8988T (cell line): ENCODE data around the gene ADAMTSL1.

Source experiments
- DNase-seq: peaks from one replicate; pipeline ENCODE4 v3.0.0; 2011

Gene ADAMTSL1

GRCh38 chr9:18786196-18786595 lies 312.2 kb downstream of the ADAMTSL1 start:
- no peak for DNase-seq

GRCh38 chr9:18786911-18787650 lies 313.1 kb downstream of the ADAMTSL1 start:
- DNase-seq: no peak

DNA sequence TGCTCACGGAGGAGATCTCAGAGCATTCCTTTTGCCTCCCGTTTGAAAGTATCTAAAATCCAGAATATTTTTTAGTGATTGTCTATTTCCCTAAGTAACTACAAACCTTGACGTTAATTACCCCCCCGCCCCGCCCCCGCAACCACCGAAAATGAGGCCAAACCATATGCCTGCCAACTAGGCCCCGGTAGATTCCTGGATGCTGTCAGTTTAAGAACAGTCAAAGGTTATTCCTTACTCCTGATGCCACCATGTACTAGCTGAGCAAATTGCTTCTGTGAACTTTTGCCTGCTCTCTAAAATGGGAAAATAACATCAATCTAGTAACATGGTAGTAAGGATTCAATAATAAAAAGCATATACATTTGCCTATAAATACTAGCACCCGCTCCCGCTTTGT lies 314.3 kb downstream of the ADAMTSL1 start:
- no peak for DNase-seq

GRCh38 chr9:18791074-18791473 lies 317.1 kb downstream of the ADAMTSL1 start:
- DNase-seq: no peak

- DNase-seq: no peak
Observed at GRCh38 chr9:18793122-18793521, 319.2 kb downstream of the ADAMTSL1 start.

GRCh38 chr9:18795947-18796671 lies 322.2 kb downstream of the ADAMTSL1 start:
- DNase-seq: no peak

GRCh38 chr9:18796696-18797270 lies 322.8 kb downstream of the ADAMTSL1 start:
- no peak for DNase-seq

DNA sequence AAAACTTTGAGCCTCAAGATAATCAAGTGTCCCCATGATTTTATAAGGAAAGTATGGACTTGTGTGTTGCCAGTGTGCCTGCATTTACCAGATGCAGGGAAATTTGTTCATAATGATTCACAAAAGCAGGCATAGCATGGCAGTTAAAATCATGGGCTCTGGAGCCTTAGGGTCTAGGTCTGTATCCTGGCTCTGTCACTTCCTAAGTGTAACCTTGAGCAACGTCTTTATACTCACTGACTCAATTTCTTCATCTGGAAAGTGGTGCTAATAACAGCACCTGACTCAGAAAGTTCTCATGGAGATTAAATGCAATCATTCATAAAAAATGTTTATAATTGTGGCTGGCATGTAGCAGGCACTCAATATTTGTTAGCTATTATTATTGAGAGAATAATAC lies 324.2 kb downstream of the ADAMTSL1 start:
- DNase-seq: no peak

DNA sequence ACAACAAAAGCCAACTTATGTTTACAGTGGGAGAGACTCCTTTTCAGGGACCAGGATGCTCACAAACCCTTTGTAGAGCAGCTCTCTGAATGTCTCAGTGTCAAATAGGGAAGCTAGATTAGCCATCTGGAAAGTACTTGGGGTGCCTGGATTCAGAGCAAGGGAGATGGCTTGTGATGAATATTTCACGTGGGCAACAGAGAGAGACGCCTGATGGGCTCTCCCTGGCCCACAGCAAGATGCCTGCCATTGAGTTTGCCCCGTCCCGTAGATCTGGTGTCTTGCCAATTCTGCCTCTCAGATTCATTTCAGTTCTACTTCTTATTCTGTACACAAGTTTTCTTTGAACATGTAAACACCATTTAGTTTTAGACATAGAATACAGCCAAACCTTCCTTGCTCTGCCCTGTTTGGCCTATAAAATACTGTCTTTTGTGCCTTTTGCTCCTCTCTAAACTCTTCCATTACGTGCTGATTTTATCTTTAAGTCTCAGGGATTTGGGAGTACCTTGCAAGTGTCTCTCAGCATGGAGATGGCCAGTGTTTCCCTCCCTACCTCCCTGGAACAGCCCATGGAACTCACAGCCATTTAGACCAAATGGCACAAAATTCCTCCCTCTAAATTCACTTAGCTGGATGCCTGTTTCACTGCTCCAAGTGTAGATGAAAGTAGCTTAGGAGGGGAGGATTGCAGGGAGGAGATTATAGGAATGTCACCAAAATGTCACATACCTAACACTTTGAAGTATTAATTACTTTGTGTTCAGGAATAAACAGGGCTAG lies 324.7 kb downstream of the ADAMTSL1 start:
- no peak for DNase-seq

DNA sequence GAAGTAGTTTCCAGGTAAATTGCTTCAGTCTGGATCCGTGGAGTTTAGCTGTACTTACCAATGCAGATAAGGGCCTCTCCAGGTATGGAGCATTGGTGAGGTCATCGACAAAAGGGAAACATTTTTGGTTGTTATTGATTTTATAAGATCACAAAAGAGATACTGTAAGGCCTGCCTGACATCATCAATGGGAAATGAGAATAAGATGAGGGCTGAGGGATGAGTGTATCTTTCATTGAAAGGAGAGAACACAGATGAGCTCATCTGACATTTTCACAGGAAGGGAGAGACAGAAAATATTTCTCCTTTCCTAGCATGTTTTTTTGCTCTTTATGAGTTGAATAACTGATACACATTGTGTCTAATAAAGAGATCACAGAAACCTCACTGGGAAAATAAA lies 325.5 kb downstream of the ADAMTSL1 start:
- DNase-seq: no peak

- DNase-seq: no peak
Observed at GRCh38 chr9:18800579-18800978, 326.6 kb downstream of the ADAMTSL1 start.

- DNase-seq: no peak
Observed at GRCh38 chr9:18805386-18805785, 331.4 kb downstream of the ADAMTSL1 start.

- DNase-seq: no peak
Observed at GRCh38 chr9:18806232-18807080, 332.5 kb downstream of the ADAMTSL1 start.

DNA sequence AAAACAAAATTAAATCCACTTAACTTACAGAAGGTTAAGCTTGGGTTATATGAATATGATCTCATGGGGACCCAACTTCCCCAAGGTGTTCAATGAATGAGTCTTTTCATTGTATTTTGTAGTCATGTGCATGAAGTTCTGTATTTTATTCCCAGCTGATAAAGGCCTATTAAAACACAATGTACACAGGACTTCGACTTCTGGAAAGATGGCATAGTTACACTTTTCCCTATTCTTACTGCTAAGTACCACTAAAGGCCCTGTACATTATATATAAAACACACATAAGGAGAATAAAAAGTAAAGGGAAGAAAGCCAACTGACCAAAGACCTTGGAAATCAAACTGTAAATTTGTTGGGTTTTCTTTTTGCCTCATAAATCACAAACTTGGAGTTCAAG lies 336.6 kb downstream of the ADAMTSL1 start:
- DNase-seq: no peak

DNA sequence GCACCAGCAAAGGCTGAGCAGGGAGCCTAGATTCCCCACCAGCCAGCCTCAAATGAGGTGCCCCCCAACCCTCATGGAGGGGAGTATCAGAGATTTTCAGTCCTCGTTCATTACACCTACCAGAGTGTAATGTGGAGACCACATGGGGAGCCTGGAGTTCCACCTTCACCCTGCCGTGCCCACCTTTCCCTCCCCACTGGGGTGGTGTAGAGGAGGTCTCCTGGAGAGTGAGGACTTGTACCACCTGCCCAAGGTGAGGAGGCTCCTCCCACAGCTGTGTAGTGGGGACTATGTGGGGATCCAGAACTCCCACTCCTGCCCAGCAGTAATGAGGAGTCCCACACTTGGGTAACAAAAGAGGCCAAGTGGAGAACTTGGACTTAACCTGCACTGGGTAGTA lies 337.2 kb downstream of the ADAMTSL1 start:
- no peak for DNase-seq

DNA sequence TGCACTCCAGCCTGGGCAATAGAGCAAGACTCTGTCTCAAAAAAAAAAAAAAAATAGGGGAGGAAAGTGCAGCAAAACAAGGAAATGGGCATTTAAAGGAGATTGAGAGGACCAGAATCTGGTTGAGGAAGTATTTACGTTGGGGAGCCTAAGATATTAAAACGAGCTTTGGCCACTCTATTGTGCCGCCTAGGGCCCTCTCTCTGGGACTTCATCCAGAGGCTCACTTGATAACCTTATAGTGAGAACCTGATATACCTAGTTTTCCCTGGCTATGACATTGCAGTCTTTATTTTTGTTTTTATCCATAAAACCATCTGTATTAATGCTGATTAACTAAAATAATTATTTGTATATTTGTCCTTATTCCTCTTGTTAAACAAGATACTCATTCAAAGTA lies 345.5 kb downstream of the ADAMTSL1 start:
- no peak for DNase-seq

- DNase-seq: no peak
Observed at GRCh38 chr9:18820566-18821095, 346.7 kb downstream of the ADAMTSL1 start.

- DNase-seq: no peak
Observed at GRCh38 chr9:18821788-18822187, 347.8 kb downstream of the ADAMTSL1 start.

GRCh38 chr9:18822850-18823249 lies 348.9 kb downstream of the ADAMTSL1 start:
- DNase-seq: no peak

- DNase-seq: no peak
Observed at GRCh38 chr9:18824095-18824666, 350.2 kb downstream of the ADAMTSL1 start.

- DNase-seq: no peak
Observed at GRCh38 chr9:18825656-18826170, 351.8 kb downstream of the ADAMTSL1 start.

- no peak for DNase-seq
Observed at GRCh38 chr9:18826248-18826647, 352.3 kb downstream of the ADAMTSL1 start.
